ENCODE results near the gene COL4A5.
"Not testable (repeated sequence)": the region's sequence is repeated elsewhere in the genome, so short reads cannot be mapped to it uniquely, and the experiment has no call there.

The COL4A5 gene

DNA sequence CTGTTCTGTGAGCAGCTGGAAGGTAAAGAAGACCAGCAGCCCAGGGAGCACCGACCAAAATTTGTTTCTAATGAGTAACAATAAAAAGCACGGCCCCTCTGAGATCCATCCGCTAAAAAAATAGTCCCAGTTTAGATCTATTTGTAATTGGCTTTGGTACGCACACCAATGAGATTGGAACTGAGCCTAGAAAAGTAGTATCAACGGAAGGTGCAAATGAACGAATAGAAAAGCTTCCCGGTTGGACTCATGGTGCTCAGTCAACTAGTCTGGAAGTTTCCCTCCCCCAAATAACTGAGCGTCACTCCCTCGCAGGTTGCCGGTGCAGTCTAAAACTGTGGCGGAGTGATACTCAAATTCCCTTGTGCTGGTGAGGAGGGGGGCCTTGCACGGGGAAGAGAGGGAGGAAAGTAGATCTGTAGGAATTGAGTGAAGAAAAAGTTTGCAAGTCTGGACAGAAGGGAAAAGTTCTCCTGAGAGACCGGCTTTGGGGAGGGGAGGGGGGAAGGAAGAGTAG is at the start of gene COL4A5:
Gene COL4A5, plus strand, starts transcription at position 413 of the 517 bp plus-strand sequence. CDS start 288 bp downstream, outside the sequence.
- DNase-seq, result peak in 27 of 42 donors; percentile 1 to 51 (median 22)
- intact Hi-C loops (cut with DNase I), result no loop called here

DNA sequence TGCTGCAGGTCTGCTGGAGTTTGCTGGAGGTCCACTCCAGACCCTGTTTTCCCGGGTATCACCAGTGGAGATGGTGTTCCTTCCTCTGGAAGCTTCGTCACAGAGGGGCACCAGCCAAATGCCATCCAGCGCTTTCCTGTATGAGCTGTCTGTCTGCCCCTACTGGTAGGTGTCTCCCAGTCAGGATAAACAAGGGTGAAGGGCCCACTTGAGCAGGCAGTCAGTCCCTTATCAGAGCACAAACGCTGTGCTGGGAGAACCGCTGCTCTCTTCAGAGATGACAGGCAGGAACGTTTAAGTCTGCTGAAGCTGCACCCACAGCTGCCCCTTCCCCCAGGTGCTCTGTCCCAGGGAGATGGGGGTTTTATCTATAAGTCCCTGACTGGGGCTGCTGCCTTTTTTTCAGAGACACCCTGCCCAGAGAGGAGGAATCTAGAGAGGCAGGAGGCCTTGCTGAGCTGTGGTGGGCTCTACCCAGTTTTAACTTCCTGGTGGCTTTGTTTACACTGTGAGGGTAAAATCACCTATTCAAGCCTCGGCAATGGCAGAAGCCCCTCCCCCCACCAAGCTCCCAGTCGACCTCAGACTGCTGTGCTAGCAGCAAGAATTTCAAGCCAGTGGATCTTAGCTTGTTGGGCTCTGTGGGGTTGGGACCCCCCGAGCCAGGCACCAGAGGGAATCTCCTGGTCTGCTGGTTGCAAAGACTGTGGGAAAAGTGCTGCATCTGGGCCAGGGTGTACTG is 48.5 kb upstream of the COL4A5 start:
- DNase-seq; intact Hi-C loops (cut with DNase I): not testable (repeated sequence)

DNA sequence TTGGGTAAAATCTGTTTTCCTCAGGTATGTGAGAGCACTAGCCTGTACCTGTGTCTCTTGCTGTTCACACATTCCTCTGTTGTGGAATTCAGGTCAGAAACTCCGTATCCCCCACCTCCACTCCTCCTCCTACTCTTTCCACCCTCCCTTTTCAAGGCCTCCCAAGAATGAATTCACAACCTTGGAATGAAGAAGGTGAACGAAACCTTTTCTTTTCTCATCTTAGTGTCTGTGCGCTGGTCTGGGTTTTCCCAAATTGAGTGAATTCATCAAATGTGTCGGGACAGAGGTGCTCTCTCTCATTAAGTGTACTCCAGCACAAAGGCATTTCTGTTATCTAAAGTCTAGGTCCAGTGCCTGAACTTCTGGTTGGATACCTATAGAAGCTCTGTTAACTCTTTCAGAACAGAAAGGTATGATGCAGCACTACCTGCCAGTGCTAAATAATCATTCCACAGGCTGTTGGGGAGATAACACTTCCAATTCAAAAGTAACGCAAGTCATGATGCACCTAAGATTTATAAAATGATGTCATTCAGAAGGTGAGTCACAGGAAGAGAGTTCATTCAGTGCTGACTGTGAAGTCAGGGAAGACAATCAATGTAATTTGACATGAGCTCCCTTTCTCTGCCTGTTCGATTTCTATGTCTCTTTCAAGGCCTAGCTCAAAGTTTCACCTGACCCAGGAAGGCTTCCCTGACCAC is 43.3 kb upstream of the COL4A5 start:
- intact Hi-C loops (cut with DNase I), result no loop called here
- DNase-seq, result no peak

DNA sequence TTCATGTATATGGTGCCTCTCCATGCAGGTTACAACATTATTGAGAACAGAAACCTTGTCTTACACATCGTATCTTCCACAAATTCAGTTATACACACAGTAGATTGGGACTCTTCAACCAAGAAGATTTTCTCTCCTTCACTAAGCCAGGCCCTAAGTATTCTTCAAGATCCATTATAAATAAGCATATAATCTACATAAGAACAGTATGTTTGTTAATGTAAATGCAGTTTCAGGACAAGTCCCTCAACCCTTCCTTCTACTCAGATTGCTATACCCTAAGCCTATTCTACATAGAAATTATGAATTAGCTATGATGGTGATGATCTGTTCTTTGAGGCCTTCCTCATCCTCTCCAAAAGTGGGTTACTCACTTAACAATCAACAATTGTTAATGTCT is 42.7 kb upstream of the COL4A5 start:
- DNase-seq, result no peak
- intact Hi-C loops (cut with DNase I), result no loop called here

DNA sequence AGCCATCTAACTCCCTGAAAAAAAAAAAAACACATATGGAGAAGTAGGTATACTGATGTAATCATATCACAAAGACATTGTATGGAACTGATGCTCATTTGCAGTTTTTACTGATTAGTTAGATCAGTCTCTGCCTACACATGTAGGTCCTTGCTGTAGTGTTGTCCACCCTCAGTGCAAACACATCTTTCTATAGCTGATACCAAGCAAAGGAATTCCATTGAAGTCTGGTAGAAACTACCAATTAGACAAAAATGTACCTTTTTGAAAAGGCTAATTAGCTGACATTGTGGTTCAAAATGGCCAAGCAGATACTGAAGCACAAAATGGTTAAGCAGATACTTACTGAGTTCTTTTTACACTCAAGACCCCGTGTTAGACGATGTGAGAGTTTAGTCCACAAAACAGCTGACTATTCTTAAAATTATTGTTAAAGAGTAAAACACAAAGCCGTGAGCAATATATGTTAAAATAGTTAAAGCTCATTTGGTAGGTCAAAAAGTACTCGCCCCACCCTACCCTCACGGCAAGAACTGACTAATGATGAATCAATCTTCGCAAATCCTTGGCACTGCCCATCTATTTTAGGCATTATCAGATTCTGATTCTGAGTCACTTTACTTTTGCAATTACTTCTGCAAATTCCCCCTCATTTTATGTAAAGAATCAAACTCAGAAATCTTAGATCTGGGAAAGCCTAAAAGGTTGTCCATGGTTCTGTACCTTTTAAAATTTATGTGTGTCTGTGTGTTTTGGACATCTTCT is 41.8 kb upstream of the COL4A5 start:
- intact Hi-C loops (cut with DNase I), result no loop called here
- DNase-seq, result peak in 1 of 42 donors; percentile 36

DNA sequence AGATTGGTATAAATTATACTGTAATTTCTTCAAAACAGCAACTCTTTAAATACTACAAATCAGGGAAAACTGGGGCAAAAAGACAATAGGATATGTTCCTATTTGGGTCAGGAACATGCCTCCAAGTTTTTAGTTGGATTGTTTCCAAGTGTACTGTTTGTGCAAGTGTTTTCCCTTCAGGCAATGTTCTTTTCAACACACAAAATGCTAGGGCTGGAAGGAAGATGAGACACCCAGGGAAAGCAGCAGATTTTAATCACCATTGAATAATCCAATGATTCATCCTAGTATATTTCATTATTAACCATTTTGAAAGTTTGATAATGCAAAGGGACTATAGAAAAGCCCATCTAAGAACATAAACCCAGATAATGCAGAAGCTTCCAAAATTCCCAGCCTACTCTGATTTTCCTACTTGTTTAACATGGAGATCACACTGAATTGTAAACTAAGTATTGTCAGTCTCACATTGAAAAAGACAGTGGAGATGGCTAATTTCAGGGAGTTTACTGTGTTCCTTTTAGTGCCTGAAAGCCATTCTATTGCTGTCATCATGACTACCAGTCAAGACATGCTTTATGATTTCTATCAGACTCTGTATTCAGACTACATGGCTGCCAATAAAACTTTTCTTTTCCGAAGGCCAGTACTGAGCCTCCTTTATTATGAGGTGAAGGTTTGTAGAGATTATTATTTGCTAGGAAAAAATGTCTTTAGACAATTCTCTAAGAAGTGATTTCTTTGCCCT is 40.0 kb upstream of the COL4A5 start:
- intact Hi-C loops (cut with DNase I), result no loop called here

DNA sequence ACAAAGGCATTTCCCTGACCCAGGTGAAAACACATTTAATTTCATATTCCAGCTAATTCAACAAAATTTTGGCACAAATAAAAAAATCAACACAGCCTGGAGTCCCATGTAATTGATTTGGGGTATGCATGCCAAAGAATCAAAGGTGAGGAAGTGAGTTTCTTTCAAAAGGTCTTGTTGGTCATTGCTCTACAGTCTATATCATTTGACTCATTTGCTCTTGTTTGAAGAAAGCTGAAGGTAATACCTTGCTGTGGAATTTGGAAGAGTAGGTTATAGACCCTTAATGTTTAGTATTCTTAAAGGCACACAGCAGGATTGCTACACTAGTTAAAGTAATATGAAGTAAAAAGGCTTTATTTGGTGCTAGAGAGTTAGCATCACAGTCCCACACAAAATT is 26.9 kb upstream of the COL4A5 start:
- DNase-seq, result no peak
- intact Hi-C loops (cut with DNase I), result no loop called here

More for the DNA sequence above, 40.0 kb upstream of the COL4A5 start:
- no peak for DNase-seq

DNA sequence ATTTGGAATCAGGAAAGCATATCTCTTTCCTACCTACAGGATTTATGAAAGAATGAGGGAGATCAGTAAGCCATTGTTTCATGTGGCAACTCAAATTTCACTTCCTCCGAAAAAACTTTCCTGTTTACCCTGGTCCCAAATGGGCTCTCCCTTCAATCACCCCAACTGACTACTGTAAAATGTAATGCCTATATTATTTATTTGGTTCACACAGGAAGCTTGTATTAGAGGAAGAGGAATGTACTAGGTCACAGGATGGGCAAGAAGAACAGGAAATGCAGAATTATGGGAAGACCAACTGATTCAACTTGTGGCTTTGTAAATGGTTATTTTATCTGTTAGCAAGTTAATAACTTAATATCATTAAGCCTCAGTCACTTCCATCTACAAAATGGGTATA is 24.5 kb upstream of the COL4A5 start:
- intact Hi-C loops (cut with DNase I), result no loop called here
- no peak for DNase-seq

DNA sequence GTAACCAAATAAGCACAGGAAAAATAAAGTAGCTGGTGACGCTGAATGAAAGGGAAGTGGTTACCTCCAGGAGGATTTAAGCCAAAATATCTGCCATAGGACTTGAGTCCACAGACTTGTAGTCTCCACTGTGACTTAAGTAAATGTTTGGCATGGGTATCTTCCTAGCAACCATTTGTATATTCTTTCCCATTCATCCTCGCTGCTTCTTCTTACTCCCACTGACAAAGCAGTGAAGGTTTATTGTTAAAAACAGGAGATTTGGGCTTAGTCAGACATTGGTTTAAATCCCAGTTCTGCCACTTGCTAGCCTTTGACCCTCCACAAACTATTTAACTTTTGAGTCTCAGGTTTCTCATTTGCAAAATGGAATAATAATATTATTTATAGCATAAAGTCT is 23.7 kb upstream of the COL4A5 start:
- intact Hi-C loops (cut with DNase I), result no loop called here
- no peak for DNase-seq

DNA sequence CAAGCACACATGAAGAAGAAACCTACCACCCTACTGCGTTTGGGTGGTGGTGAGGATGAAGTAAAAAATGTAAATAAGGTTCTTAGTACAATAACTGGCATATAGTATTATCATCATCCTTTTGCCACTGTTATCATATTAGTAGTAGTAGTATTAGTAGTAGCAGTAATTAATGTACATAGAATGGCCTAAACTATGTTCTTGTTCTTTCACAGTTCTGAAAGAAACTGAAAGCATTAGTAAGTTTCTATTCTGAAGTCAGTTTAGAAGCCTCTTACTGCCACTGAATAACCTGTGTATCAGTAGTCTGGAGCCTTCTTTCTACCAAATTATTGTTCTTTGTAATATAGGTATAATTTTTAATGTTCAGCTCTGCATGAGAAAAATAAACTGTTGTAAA is 22.4 kb upstream of the COL4A5 start:
- DNase-seq, result no peak
- intact Hi-C loops (cut with DNase I), result no loop called here

DNA sequence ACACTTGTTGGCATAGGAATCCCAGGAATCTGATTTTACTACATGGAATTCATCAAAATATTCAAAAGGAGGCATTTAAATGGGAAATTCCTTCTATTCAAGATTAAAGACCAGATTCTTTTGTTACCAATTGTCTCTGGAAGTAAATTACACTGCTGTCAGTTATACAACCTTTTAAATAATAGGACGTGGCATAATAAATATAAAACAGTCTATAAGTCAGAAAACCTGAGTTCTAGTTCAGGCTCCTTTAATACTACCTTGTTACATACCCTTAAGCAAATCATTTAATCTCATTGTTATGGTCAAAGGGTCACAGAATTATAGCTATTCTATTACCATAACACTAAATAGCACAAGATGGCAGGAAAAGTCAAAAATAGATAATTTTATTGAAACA is 20.2 kb upstream of the COL4A5 start:
- intact Hi-C loops (cut with DNase I), result no loop called here
- DNase-seq, result no peak

DNA sequence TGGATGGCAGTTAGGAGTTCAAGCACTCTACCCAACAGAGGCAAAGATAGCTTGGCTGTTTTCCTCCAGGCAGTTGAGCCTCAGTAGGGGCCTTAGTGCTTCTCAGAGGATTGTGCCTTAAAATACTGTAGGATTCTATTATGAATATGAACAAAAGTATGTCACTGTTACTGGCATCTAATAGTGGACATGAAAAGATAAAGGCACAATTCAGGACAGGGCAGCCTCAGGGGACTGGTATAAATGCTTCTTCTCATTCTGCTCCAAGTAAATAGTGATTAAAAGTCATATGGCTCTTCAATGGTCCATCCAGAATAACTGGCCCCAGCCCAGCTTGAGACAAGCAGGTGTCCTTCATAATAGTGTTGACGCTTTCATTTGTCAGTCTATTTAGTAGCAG is 19.2 kb upstream of the COL4A5 start:
- intact Hi-C loops (cut with DNase I), result no loop called here
- DNase-seq, result no peak

DNA sequence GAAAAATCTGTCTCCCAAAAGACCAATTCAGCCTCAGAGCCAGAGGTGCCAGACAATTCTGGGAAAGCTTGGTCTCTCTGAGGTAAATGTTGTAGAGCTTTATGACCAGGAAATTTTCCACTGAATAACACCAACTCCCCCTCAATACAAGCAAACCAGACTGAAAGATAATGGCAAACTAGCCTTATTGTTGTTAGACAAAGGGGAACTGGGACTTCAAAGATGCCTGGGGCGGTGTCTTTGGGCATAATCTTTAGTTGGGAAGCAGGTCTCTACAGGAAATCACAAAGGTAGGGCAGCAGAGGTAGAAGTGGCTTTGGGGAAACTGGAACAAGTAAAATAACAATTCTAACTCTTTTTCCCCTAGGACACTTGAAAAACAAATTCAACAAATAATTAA is 13.4 kb upstream of the COL4A5 start:
- intact Hi-C loops (cut with DNase I), result no loop called here
- DNase-seq, result no peak

DNA sequence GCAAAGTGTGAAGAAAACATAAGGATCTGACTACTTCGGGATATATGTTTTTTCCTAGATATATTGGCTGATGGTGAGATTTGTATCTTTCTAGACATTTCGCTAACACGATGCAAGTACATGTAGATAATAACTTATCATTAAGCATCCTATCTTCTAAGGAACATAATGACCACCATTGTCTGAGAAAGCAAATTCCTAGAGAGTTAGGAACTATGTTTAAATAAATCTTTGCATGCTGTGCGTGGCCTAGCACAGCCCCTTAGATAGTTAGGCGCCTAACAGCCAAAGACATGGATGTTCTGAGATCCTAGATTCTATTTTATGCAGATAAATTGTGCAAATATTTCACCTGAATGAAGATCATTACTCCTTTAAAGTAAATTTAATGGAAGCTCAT is 4.4 kb upstream of the COL4A5 start:
- no peak for DNase-seq
- intact Hi-C loops (cut with DNase I), result no loop called here

DNA sequence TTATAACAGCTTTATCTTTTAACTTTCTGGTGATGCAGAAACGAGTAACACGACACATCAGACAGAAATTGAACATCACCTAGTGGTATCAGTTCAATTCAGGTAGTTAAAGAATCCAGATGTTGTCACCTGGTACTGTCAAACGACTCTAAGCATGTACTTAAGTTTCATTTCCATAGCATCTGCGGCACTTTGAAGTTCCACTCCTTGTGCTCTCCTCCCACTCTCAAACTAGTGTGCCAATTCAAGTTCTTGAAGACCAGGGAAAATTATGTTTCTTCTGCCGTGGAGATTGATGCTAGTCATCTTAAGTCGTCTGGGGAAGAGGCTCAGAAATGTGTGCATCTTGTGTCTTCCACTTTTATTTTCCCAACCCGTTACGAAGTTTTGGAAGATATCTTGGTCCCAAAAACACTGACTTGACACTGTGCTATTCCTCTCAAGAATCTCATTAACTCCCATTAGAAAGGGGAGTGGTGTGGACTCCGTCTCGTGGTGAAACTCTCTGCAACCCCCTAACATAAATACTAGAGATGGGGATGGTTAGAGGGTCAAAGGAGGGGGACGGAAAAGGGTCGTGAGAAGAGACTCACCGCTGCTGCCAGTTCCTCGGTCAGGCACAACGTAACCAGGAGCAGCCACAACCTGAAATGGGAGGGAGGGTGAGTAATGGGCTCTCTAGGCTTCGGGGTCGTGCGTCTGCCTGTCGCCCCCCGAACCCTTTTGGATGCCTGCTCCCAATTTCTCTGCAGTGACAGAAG is 2.1 kb upstream of the COL4A5 start:
- DNase-seq, result no peak
- intact Hi-C loops (cut with DNase I), result no loop called here

DNA sequence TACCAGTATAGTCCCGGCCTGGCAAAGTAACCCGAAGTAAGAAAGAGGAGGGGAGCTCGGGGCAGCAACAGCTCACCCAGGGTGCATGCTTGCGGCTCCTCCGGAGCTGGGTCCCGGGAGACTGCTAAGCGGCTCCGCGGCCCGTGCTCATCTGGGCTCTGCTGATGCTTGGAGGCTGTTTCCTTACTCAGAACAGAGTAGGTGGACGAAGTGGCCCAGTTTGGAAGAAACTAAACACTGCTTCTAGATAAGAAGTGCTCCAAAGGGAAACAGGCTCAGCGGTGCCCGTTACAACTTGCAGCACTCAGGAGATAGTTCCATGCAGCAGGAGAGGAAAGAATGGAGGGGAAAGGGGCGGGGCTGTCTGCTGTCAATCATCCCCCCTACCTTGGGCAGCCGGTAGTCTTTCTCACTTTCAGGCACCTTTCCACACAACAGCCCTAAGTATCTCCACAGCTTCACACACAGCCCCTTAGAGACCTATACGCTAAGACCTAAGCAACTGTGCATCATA is 1.5 kb upstream of the COL4A5 start, which contains the start of gene COL4A6:
Gene COL4A6, minus strand, starts transcription at position 313 of the 514 bp plus-strand sequence. Its CDS starts 226 bp downstream, at position 87.
- peak in 17 of 42 donors; percentile 1 to 41 (median 9) for DNase-seq
- intact Hi-C loops (cut with DNase I), result no loop called here

DNA sequence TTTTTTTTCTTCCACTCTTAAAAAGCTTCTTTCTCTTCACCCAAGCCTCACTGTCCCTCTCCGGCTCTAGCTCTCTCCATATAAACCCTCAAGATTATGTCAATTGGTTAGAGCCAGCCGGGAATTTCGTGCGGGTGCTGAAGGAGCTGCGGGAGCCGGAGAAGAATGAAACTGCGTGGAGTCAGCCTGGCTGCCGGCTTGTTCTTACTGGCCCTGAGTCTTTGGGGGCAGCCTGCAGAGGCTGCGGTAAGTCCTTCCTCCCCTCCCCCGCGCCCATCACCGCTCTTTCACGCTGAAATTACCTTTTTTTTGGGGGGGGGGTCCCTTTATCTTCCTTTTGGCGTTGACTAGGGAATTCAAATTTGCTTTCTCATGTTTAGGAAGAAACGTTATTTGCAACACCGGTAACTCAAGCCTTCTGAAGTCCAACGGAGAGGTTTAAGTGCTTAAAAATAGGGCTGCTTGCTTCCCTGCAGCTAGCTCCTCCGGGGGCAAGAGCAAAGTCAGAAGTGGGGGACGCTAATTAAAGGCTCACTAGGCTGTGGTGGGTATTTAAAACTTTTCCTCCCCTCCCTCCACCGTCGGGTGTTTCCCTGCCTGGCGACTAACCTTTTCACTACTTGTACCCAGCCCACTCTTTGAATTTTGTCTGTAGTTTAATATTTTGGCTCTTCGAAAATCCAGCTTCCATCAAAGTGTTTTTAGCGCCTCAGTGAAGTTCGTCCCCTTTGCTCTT is 491 bp downstream of the COL4A5 start:
- peak in 9 of 42 donors; percentile 3 to 44 (median 17) for DNase-seq
- intact Hi-C loops (cut with DNase I), result no loop called here
